HCT116 (cell line): ENCODE results near the gene UBXN10. TPM values are rescaled to one million over a fixed set of nuclear protein-coding genes. Genes with fewer than 3 reads are reported as not detected.

ENCODE experiments used
- ATAC-seq: fragments of 200-7000 bp; cut with Tn5 transposase; 2 replicates; pipeline ENCODE4 v1.9.1; 2020; ENCODE audit warnings: mild to moderate bottlenecking, moderate library complexity
- BruUV-seq: library from RNA; stranded (reverse); fragments of 400-500 nt; replicated peaks from 2 replicates; lab custom pipeline; 2021; lab: Mats Ljungman, UMichigan
- CTCF ChIA-PET: fragments of 300-600 bp; sonication (Branson Sonifier 250); formaldehyde crosslinking; loops from one replicate; lab custom pipeline; 2021; ENCODE audit warnings: antibody characterized with exemption; lab: Charles Lee
- POLR2A ChIA-PET: fragments of 300-600, 350-600 bp; sonication (Branson Sonifier 250); formaldehyde crosslinking; loops from one replicate; lab custom pipeline; 2021; ENCODE audit warnings: antibody characterized with exemption; lab: Charles Lee
- RAD21 ChIA-PET, 2 experiments: fragments of 300-600 bp; sonication (Branson Sonifier 250); formaldehyde crosslinking; loops; one replicate each; lab custom pipeline; 2023; ENCODE audit warnings: low total read pairs in 2 of 2; ENCODE audit not compliant: uncharacterized antibody in 2 of 2, unreplicated experiment in 2 of 2, low non-redundant PET in 1 of 2; lab: Charles Lee
- DNase-seq: peaks from one replicate; pipeline ENCODE4 v3.0.0-alpha.2; 2010; ENCODE audit warnings: low read depth, low spot score
- H2AFZ ChIP-seq: fragments of 200-600 bp; shearing (Covaris generic), sonication (generic); 2 replicates; pipeline ENCODE4 v1.6.1; 2017; ENCODE audit warnings: low read depth, mixed run types, mixed read lengths, antibody characterized with exemption, low read length; ENCODE audit not compliant: poor library complexity, severe bottlenecking
- H3K27ac ChIP-seq: 2 replicates; pipeline ENCODE4 v1.5.1; 2012; ENCODE audit warnings: low read depth, low read length
- H3K27me3 ChIP-seq: fragments of 200-600 bp; sonication (generic); 2 replicates; pipeline ENCODE4 v1.6.1; 2016; ENCODE audit warnings: mixed run types, low read length, mixed read lengths; ENCODE audit not compliant: insufficient read depth
- H3K36me3 ChIP-seq, 2 experiments: fragments of 200-500 bp in 1 of 2; fragments of 200-600 bp in 1 of 2; sonication (Bioruptor generic) in 1 of 2; sonication (generic) in 1 of 2; 2 replicates each; pipeline versions ENCODE4 v1.5.1 to v1.6.1; 2014 to 2016; ENCODE audit warnings: low read length in 2 of 2, inconsistent platforms in 1 of 2, mixed read lengths in 1 of 2, mixed run types in 1 of 2; ENCODE audit not compliant: insufficient read depth in 2 of 2, control insufficient read depth in 1 of 2
- H3K4me1 ChIP-seq, 2 experiments: fragments of 200-600 bp in 1 of 2; sonication (generic) in 1 of 2; 2 replicates each; pipeline versions ENCODE4 v1.5.1 to v1.6.1; 2012 to 2017; ENCODE audit warnings: low read length in 2 of 2, inconsistent platforms in 1 of 2, mild to moderate bottlenecking in 1 of 2, mixed read lengths in 1 of 2, mixed run types in 1 of 2, moderate library complexity in 1 of 2; ENCODE audit not compliant: insufficient read depth in 2 of 2, control insufficient read depth in 1 of 2
- H3K4me2 ChIP-seq: fragments of 200-600 bp; sonication (generic); 2 replicates; pipeline ENCODE4 v1.6.1; 2017; ENCODE audit warnings: mixed run types, low read length, mixed read lengths
- H3K4me3 ChIP-seq, 2 experiments: fragments of 200-600 bp in 1 of 2; sonication (generic) in 1 of 2; replicated peaks in 1 of 2; 2 replicates each; pipeline ENCODE4 v1.5.1; 2011 to 2016; ENCODE audit warnings: low read length in 2 of 2, control low read depth in 1 of 2, low read depth in 1 of 2, mild to moderate bottlenecking in 1 of 2, mixed read lengths in 1 of 2, mixed run types in 1 of 2
- H3K79me2 ChIP-seq: fragments of 200-600 bp; sonication (generic); 2 replicates; pipeline ENCODE4 v1.6.1; 2017; ENCODE audit warnings: mild to moderate bottlenecking, mixed run types, low read length, moderate library complexity, mixed read lengths; ENCODE audit not compliant: insufficient read depth
- H3K9ac ChIP-seq: fragments of 200-600 bp; sonication (generic); 2 replicates; pipeline ENCODE4 v1.6.1; 2016; ENCODE audit warnings: low read length, mixed read lengths
- H3K9me2 ChIP-seq: fragments of 200-600 bp; sonication (generic), shearing (Covaris generic); 2 replicates; pipeline ENCODE4 v1.6.1; 2017; ENCODE audit warnings: mixed run types, mild to moderate bottlenecking, moderate library complexity; ENCODE audit not compliant: insufficient read depth
- H3K9me3 ChIP-seq, 2 experiments: fragments of 200-500 bp in 1 of 2; fragments of 200-600 bp in 1 of 2; sonication (Bioruptor generic) in 1 of 2; sonication (generic) in 1 of 2; 2 replicates each; pipeline ENCODE4 v1.6.1; 2014 to 2017; ENCODE audit warnings: low read length in 2 of 2, mixed read lengths in 2 of 2, inconsistent platforms in 1 of 2, low read depth in 1 of 2, mild to moderate bottlenecking in 1 of 2, mixed run types in 1 of 2, moderate library complexity in 1 of 2; ENCODE audit not compliant: control insufficient read depth in 1 of 2, insufficient read depth in 1 of 2
- H4K20me1 ChIP-seq: fragments of 200-600 bp; sonication (generic), shearing (Covaris generic); 2 replicates; pipeline ENCODE4 v1.6.1; 2017; ENCODE audit warnings: mixed run types, mild to moderate bottlenecking, moderate library complexity; ENCODE audit not compliant: insufficient read depth
- CTCF ChIP-seq, 3 experiments: fragments of 200-600 bp in 1 of 3; sonication (generic) in 1 of 3; IDR thresholded peaks in 2 of 3; conservative IDR thresholded peaks in 1 of 3; 2 replicates each; pipeline ENCODE4 v1.5.1; 2012 to 2017; ENCODE audit warnings: low read depth in 2 of 3, low read length in 2 of 3, antibody characterized with exemption in 1 of 3, borderline replicate concordance in 1 of 3, control low read depth in 1 of 3, mild to moderate bottlenecking in 1 of 3, mixed read lengths in 1 of 3, mixed run types in 1 of 3, moderate library complexity in 1 of 3; ENCODE audit not compliant: insufficient read depth in 1 of 3
- RAD21 ChIP-seq: IDR thresholded peaks from 2 replicates; pipeline ENCODE4 v1.6.1; 2012; ENCODE audit warnings: low read depth, mild to moderate bottlenecking
- TCF7L2 ChIP-seq: IDR thresholded peaks from 2 replicates; pipeline ENCODE4 v1.7.0; 2011; ENCODE audit warnings: borderline replicate concordance, inconsistent platforms; ENCODE audit not compliant: insufficient read depth, insufficient read length; ENCODE audit errors: extremely low read depth
- YY1 ChIP-seq: IDR thresholded peaks from 2 replicates; pipeline ENCODE4 v1.6.1; 2011; ENCODE audit warnings: low read length, low read depth, moderate library complexity, mild to moderate bottlenecking; ENCODE audit not compliant: insufficient replicate concordance; ENCODE audit errors: extremely low read depth
- ZFX ChIP-seq: fragments of 450-650 bp; IDR thresholded peaks from 2 replicates; pipeline ENCODE4 v1.6.1; 2017
- intact Hi-C: fragments of 100-400 bp; cut with micrococcal nuclease; formaldehyde crosslinking; loops from 2 replicates; pipeline ENCODE4 v1.10.0; 2022
- total RNA-seq: library from RNA; stranded (reverse); gene quantifications from one replicate; pipeline ENCODE4 v1.2.1, GENCODE V29; 2021; ENCODE audit not compliant: unreplicated experiment

The UBXN10 gene
- total RNA-seq, 1 experiment from 2014 or later = not detected

- DNase-seq = peak; percentile 54
- POLR2A ChIA-PET = interaction anchor here (1.5 kb wide), 1 partner anchor 282 kb away, joined by 12 read pairs; no protein-coding TSS in a partner anchor
- CTCF ChIA-PET = interaction anchor here (0.6 to 4.4 kb wide), 21 partner anchors 10 to 376 kb away, joined by 3 to 47 read pairs (median 3); no protein-coding TSS in a partner anchor
Observed at GRCh38 chr1:20212685-20213331, 26.9 kb downstream of the UBXN10 start.

More at GRCh38 chr1:20212685-20213331, 26.9 kb downstream of the UBXN10 start:
- RAD21 ChIA-PET = interaction anchor here (0.6 to 1.3 kb wide), 5 partner anchors 96 to 312 kb away, joined by 3 to 6 read pairs (median 4); no protein-coding TSS in a partner anchor
- no peaks in the 10 kb centered on the region for H4K20me1 ChIP-seq
- peak overlapping the region; percentile 2 to 24; a peak in 1 of 4 replicates for H3K4me3 ChIP-seq
- no peak for TF ChIP-seq ZFX
- TF ChIP-seq RAD21 = peak; percentile 86
- no peak for TF ChIP-seq TCF7L2
- TF ChIP-seq CTCF (IDR thresholded peaks at IDR 0.05 in 2 of 3, conservative IDR thresholded peaks at IDR 0.05 in 1 of 3; ENCODE audit: borderline replicate concordance in 1 of 3, insufficient read depth in 1 of 3, low read depth in 2 of 3, low read length in 2 of 3) = peak; percentile 76 to 86 (median 81)
- peak; percentile 25 for TF ChIP-seq YY1
- H3K9me2 ChIP-seq = no peaks in the 10 kb centered on the region
- intact Hi-C loops = loop anchor here (1.0 to 10.0 kb wide), 4 partner anchors 152 to 422 kb away; partner anchors contain the start of gene PINK1
- no TSS peak for BruUV-seq
- H3K4me1 ChIP-seq = peaks cover 9 to 28% of the 10 kb centered on the region in 2 experiments
- peak overlapping the region; percentile 67 for H3K4me2 ChIP-seq
- H3K79me2 ChIP-seq = no peaks in the 10 kb centered on the region
- no peaks in the 10 kb centered on the region for H3K27me3 ChIP-seq
- H3K9ac ChIP-seq = no peak overlapping the region
- H3K27ac ChIP-seq = no peak overlapping the region
- H3K36me3 ChIP-seq = no peaks in the 10 kb centered on the region
- ATAC-seq = peak; percentile 90
- peak overlapping the region; percentile 81 for H2AFZ ChIP-seq
- no peaks in the 10 kb centered on the region for H3K9me3 ChIP-seq
